ENCODE data around the gene NDUFV3.
"Not testable (repeated sequence)": the region's sequence is repeated elsewhere in the genome, so short reads cannot be mapped to it uniquely, and the experiment has no call there.

NDUFV3 gene

GRCh38 chr21:42892931-42893755, at the start of gene NDUFV3:
NDUFV3 (plus strand) TSS chr21:42893309; CDS start chr21:42893334, 25 bp downstream.
- DNase-seq: peak; percentile 100

DNA sequence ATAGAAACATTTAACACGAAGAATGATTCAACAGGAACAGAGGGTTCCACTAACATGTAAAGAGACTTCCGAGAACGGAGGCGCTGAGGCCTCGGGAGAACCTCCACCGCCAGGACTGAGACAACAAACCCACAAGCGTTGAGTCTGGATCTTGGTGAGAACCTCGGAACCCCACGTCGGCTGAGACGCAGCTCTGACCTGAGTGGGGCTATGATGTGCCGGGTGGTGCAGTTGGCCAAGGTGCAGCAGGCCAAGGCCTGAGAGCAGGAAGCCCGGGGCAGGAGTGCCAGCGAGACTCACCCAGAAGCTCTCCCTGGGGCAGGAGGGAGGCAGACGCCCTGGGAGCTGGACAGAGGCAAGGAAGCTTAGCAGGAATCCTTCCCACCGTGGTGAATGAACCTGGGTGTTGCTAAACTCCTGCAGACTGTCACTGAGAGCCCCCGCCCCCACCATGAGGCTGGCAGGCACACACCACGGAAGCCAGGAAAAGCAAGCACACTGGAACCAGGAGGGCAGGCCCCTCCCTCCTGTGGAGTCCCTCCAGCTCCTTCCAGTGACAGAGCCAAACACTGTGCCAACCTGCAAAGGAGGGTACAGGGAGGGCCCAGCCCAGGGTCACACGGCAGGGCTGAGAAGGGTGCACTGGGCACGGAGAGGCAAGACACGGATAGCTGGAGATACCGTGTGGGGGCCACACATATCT, 48.5 kb upstream of the NDUFV3 start:
- DNase-seq: no peak

DNA sequence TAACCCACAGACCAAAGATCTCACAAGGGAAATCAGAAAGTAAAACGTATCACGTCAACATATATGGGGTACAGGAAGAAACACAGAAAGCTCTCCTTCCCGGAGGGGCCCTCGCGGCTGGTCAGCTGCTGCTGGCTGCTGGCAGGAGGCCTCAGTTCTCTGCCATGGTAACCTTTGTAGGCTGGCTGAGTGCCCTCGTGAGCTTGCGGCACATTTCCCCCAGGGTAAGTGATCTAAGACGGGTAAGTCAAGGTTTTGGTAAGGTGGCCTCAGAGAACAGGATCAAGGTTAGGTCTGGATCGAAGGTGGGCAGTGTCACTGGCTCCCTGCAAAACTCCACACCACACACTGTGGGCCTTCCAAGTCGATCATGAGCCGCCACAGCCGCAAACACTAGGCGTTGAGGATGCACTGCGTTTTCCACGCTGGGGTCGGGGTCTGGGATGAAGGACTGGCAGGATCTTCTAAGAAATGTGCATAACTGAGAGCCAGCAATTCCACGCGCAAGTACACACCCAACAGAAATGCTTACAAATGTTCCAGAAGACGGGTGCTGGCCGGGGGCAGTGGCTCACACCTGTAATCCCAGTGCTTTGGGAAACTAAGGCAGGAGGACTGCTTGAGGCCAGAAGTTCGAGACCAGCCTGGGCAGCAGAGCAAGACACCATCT, 47.7 kb upstream of the NDUFV3 start:
- DNase-seq: no peak

GRCh38 chr21:42846221-42846620, 46.9 kb upstream of the NDUFV3 start:
- no peak for DNase-seq

GRCh38 chr21:42847051-42847707, 45.9 kb upstream of the NDUFV3 start:
- DNase-seq: no peak

DNA sequence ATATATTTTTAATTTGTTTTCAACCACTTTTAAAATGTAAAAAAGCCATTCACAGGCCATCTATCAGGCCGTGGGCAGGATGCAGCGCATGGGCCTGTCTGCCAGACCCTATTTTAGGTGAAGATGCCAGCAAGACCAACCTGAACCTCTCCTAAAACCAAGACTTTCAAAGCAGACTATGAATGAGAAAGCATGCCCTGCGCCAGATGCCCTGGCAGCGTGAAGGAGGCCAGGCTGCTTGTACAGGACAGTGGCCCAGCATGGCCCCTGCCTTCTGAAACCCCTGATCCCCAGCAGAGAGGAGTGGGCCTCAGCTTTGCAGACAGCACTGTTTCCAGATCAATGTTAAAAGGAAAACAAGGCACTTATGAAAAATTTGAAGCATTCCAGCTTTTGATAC, 45.4 kb upstream of the NDUFV3 start:
- DNase-seq: no peak

DNA sequence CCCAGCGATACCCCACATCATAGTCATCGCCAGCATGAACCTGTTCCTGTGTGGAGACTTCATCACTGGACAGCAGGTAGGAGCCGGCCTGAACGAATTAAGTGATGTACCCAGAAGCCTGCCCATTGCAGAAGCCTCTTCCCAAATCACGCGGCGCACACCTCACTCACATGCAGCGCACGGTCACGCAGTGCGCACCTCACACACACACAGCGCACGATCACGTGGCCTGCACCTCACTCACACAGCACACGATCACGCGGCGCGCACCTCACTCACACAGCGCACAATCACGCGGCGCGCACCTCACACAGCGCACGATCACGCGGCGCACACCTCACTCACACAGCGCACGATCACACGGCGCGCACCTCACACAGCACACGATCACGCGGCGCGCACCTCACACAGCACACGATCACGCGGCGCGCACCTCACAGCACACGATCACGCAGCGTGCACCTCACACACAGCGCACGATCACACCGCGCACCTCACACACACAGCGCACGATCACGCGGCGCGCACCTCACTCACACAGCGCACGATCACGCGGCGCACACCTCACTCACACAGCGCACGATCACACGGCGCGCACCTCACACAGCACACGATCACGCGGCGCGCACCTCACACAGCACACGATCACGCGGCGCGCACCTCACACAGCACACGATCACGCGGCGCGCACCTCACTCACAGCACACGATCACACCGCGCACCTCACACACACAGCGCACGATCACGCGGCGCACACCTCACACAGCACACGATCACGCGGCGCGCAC, 44.8 kb upstream of the NDUFV3 start:
- not testable (repeated sequence) for DNase-seq

GRCh38 chr21:42848932-42849758, 44.0 kb upstream of the NDUFV3 start:
- DNase-seq: no peak

DNA sequence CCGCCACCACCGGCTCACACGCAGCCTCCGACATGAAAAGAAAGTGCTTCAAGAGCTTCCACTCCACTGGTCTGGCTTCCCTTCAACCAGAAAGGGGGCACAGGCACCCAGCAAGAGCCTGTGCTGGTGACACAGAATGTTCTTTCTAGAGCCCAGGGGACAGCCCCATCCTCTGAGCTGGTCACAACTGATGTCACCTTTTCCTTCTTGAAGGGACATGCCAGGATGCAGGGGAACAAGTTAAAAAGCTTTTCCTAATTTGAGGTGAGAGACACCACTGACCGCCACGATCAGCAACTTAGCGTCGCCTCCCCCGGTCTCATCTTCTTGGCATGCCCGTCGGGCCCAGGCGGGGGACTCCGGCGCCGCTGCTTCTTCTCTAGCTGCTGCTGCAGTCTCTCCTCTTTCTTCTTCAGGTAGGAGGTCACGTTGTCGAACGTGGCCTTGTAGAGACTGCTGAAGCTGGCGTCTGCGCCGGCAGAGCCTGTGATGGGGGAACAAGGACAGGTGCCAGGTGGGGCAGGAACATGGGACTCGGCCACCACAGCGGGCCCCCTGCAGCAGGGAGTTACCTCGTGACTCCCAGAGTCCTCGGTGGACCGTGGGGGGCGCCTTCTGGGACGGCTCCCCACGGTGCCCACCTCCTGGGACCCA, 43.2 kb upstream of the NDUFV3 start:
- DNase-seq: no peak

- DNase-seq: no peak
These were observed 42.6 kb upstream of the NDUFV3 start for GRCh38 chr21:42850463-42850862.

- DNase-seq: no peak
These were observed 42.2 kb upstream of the NDUFV3 start for GRCh38 chr21:42850866-42851391.

- no peak for DNase-seq
These were observed 41.1 kb upstream of the NDUFV3 start for GRCh38 chr21:42851812-42852665.

- no peak for DNase-seq
These were observed 40.1 kb upstream of the NDUFV3 start for GRCh38 chr21:42852925-42853570.

- DNase-seq: no peak
These were observed 39.5 kb upstream of the NDUFV3 start for GRCh38 chr21:42853621-42854020.

DNA sequence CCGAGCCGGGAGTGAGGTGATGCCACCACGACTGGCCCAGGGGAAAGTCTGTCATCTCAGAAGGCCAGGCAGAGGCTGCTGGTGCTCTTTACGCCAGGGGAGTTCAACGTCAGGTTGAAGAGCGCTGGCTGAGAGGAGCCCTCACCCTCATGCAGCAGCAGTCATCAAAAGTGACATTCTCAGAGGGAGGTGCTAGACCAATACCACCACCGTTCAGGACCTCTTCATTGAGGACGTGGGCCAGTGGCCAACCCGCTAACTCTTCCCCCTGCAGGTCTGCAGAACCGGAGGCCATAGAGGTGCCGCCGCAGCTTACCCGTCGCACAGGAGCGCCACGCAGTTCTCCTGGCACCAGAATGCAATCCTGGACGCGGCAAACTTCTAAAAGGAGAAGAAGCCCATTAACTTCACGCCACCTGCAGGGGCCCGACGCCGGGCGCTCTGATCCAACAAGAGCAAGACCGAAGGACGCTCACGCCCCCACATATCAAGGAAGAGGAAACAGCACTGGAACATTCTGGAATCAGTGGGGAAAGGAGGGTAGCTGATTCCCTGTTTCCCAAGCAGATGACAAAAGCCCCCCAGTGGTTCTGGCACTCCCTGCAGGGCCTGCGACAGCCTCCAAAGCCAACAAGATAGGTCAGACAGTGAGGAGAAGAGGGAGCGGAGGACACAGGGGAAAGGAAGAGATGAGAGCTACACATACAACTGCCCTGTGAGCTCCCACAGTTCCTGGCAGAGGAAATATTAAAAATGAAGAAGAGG, 38.7 kb upstream of the NDUFV3 start:
- DNase-seq: no peak

- DNase-seq: no peak
These were observed 37.8 kb upstream of the NDUFV3 start for GRCh38 chr21:42855171-42855936.

GRCh38 chr21:42855937-42856335, 37.2 kb upstream of the NDUFV3 start:
- no peak for DNase-seq

Data from RPMI8226 (cell line).